ENCODE results near the gene SLC12A6. TPM values are rescaled to one million over a fixed set of nuclear protein-coding genes. Genes with fewer than 3 reads are reported as not detected.
"Not testable (repeated sequence)": the region's sequence is repeated elsewhere in the genome, so short reads cannot be mapped to it uniquely, and the experiment has no call there.

Gene SLC12A6
- total RNA-seq, 1 experiment from 2014 or later = 6.6 TPM

DNA sequence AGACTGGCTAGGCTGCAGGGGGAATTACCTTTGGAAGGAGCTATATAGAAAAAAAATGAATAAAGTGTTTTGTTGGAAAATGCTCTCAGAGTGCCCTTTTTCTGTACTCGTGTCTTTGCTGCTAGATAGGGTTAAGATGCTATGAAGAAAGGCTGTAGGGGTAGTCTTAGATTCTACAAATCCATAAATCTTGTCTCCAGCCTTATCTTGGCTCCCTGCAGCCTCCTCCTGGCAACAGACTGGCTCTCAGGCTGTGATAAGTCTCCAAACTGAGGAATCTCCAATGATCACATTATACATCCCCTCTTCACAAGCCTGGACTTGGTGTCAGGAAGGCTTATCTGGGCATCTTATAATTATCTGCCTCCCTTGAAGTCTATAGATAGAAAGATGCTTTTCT is 20.1 kb upstream of the SLC12A6 start:
- DNase-seq (ENCODE audit: low read depth) = no peak

DNA sequence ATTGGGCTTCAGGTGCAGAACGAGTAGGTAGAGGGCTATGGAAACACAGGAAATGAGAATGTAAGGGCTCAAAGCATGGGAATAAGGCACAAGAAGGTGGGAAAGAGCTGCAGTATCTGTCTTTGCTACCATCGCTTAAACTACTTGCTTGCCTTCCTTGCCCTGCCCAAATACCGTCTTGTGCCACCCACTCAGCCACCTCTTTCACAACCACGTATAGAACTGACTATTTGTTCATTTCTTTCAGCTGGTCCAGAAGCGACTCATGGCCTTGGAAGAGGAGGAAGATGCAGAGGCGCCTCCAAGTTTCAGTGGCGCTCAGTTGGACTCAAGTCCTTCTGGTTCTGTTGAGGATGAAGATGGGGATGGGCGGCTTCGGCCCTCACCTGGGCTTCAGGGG is 17.7 kb upstream of the SLC12A6 start:
- no peak for DNase-seq (ENCODE audit: low read depth)

DNA sequence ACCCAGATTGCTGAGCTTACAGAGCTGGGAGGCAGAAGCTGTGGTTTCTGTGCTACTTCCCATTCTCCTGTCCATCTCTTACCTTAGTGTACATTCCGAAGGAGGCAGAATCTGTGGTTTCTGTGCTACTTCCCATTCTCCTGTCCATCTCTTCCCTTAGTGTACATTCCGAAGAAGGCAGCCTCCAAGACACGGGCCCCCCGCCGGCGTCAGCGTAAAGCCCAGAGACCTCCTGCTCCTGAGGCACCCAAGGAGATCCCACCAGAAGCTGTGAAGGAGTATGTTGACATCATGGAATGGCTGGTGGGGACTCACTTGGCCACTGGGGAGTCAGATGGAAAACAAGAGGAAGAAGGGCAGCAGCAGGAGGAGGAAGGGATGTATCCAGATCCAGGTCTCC is 16.7 kb upstream of the SLC12A6 start:
- no peak for DNase-seq (ENCODE audit: low read depth)

DNA sequence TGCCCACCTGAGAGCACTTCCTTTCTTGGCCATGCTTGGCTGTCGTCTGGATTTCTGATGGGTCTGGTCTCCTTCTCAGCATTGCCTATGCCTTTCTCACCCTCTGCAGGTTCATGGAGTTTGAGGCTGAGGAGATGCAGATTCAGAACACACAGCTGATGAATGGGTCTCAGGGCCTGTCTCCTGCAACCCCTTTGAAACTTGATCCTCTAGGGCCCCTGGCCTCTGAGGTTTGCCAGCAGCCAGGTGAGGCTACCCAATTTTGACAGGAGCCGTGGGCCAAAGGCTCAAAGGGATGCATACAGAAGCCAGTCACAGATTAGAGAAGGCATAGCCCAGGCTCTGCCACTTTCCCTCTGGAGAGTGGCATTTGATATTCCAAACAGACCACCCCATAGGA is 16.0 kb upstream of the SLC12A6 start:
- DNase-seq (ENCODE audit: low read depth) = no peak

DNA sequence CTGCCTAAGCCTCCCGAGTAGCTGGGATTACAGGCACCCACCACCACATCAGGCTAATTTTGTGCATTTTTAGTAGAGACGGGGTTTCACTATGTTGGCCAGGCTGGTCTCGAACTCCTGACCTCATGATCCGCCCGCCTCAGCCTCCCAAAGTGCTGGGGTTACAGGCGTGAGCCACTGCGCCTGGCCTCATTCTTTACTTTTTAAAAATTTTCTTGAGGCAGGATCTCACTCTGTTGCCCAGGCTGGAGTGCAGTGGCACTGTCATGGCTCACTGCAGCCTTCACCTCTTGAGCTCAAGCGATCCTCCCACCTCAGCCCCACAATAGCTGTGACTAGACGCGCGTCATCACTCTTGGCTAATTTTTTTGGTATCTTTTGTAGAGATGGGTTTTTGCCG is 15.4 kb upstream of the SLC12A6 start:
- not testable (repeated sequence) for DNase-seq (ENCODE audit: low read depth)

DNA sequence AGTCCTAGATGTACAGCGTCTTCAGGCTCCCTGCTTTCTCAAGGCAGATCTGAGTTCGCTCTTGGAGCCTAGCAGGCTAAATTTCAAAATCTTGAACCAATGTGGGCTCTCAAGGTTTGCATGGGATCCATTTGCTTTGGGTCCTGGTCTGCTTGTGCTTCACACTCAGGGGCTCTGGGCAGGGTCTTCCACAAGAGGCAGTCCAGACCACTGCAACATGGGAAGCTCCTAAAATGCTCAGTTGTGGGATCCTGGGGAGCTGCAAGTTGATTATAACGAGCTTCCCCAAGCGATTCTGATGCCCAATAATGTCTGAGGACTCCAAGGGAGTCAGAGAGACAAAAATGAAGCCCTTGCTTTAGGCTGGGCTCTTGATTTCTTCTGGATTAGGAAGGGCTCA is 12.2 kb upstream of the SLC12A6 start:
- DNase-seq (ENCODE audit: low read depth) = no peak

DNA sequence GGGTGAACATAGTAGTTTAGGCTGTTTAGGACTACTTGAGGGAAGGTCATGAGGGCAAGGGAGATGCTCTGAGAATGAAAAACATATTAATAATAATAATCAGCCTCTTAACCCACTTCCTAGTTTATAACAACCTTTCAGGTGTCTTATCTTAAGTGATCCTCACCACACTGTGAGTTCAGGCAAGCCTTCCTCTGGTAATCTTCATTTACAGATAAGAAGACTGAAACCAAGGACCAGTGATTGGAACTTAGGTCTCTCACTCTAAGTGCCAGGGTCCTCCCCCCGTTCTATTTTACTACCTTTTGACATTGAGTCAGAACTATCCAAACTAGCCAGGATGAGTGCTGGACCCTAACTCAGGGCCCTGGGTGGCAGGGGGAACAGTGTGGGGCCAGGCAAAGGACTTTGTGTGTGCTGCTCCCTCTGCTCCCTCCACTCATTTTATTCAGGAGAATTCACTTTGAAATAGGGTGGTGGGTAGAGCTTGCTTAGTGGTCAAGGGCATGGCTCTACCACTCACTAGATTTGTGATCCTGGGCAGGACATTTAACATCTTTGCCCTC is 11.2 kb upstream of the SLC12A6 start:
- DNase-seq (ENCODE audit: low read depth) = no peak

DNA sequence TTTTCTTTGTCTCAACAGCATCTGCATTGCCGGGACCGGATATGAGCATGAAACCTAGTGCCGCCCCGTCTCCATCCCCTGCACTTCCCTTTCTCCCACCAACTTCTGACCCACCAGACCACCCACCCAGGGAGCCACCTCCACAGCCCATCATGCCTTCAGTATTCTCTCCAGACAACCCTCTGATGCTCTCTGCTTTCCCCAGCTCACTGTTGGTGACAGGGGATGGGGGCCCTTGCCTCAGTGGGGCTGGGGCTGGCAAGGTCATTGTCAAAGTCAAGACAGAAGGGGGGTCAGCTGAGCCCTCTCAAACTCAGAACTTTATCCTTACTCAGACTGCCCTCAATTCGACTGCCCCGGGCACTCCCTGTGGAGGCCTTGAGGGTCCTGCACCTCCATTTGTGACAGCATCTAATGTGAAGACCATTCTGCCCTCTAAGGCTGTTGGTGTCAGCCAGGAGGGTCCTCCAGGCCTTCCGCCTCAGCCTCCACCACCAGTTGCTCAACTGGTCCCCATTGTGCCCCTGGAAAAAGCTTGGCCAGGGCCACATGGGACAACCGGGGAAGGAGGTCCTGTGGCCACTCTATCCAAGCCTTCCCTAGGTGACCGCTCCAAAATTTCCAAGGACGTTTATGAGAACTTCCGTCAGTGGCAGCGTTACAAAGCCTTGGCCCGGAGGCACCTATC is 10.5 kb upstream of the SLC12A6 start:
- DNase-seq (ENCODE audit: low read depth) = no peak

DNA sequence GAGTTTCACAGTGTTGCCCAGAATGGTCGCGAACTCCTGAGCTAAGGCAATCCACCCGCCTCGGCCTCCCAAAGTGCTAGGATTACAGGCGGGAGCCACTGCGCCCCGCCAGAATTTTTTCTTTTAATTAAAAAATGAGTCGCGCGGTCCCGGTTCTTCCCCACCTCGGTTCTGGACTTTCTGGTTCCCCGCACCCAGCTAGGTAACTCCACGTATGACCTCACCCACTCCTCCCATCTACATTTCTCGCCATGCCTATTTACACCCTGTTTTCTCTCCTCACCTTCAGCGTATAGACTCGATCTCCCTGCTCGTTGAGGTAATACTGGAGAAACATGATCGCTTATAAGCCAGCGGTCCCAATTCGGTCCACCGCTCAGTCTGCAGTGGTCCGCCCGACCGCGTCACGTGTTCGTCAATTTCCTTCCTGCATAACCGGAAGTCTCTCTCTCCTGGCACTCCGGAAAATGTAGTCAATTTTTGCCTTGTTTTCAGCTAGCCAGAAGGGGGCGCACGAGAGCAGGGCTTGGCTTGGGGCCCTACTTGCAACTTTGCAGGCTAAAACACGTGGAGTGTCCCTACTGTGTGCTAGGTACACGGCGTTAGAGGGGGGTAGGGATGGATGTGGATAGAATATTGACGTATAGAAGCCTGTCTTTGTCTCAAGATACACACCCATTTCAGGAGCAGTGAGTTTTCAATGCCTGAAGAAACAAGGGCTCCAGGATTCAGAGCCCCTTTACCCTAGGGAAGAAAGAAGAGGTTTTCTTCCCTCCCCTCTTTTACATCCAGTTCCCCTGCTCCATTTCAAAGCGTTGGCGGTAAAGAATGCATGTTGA is 5.4 kb upstream of the SLC12A6 start, which contains the start of the genes NOP10 and NUTM1:
TSS of gene NOP10 (minus strand) at position 400 of the 839 bp plus-strand sequence. CDS start at position 337, 63 bp downstream.
TSS of gene NUTM1 (plus strand) at position 579 of the 839 bp plus-strand sequence. CDS start 382 bp downstream, outside the sequence.
- peak; percentile 88 for DNase-seq (ENCODE audit: low read depth)

DNA sequence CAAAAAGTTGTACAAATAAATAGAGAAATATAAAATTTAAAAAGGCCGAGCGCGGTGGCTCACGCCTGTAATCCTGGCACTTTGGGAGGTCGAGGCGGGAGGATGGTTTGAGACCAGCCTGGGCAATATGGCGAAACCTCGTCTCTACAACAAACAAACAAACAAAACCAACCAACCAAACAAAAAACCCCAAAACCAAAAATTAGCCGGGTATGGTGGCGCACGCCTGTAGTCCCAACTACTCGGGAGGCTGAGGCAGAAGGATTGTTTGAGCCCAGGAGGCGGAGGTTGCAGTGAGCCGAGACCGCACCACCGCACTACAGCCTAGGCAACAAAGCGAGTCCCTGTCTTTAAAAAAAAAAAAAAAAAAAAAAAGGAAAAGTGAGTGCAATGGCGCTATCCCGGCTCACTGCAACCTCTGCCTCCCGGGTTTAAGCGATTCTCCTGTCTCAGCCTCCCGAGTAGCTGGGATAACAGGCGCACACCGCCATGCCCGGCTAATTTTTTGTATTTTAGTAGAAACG is 4.7 kb upstream of the SLC12A6 start:
- not testable (repeated sequence) for DNase-seq (ENCODE audit: low read depth)

DNA sequence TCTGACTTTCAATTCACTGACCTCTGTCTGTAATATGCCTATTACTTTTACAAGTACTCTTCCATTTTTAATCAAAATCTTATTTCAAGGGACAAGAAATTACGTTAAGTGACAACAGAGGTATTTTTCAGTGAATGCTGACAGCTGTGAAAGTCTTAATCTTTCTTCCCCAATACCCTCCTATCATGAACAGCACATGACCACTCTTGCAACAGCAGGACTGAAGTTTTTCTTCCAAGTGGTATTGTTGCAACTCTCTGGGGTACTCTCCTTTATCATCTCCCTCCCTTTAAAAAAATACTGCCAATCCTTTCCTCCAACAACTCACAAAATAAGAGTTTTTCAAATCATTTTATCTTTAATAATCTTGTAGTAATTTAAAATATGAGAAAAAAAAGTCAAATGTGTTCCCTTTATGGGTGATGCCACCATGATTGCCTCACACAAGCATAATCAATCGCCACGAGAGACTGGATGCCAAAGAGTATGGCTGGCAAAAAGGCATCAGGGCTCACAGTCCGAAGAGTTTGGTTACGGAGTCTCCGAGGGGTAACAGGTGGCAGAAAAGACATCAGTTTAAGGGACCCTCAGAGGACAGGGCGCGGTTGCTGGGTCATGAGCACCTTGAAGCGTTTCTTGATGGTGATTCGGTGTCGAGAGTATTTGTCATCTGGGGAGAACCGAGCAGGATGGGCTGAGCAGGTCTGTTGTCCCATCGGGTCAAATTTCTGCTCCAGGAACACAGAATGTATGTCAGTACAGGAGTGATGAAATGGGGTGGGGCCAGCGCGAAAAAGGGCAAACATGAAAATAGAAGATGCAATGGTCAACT is 4.0 kb upstream of the SLC12A6 start:
- DNase-seq (ENCODE audit: low read depth) = no peak

DNA sequence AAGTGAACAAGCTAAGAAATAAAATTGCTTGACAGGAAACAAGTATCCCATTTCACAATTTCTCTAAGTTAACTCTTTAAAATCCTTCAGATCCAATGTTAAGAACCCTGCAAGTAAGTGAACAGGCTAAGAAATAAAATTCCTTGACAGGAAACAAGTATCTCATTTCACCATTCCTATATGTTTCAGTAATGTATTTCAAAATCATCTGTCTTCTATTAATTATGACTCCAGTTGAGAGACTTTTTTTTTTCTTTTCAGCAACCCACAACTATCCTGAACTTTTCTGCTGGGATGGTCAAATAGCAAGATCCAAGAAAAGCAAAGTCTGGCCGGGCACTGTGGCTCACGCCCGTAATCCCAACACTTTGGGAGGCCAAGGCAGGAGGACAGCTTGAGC is 2.4 kb upstream of the SLC12A6 start:
- DNase-seq (ENCODE audit: low read depth) = no peak

DNA sequence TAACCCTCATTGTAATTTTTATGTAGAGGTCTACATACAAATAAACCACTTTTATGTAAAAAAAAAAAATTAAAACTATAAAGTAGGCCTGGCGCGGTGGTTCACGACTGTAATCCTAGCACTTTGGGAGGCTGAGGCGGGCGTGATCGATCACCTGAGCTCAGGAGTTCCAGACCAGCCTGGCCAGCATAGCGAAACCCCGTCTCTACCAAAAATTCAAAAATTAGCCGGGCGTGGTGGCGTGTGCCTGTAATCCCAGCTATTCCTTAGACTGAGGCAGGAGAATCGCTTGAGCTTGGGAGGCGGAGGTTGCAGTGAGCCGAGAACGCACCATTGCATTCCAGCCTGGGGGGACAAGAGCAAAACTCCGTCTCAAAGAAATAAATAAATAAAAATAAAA is 766 bp upstream of the SLC12A6 start:
- no peak for DNase-seq (ENCODE audit: low read depth)

DNA sequence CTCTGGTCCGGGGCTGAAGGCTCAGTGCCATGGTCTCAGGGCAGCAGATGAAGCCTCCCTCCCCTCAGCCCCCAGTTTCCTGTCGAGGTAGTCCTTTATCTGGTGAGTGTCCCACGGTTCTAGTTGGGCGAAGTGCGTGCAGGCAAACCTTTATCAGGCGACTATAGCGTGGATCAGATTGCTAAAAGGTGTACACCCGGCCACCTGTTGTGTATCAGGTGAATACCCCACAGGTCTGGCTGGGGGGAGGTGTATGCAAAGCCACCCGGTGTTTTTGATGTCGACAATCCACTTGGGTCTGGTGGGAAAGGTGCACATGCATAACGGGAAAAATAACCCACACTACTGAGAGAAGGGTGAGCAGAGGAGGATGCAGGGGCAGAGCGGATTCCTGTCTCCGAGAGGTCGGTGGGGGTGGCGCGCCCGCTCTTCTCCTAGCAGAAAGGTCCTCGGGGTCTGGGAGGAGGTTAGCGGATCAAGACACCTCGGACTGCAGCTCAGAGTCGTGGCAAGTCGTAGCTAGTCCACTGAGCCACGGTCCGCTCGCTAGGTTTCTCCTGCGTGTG is 507 bp downstream of the SLC12A6 start:
- DNase-seq (ENCODE audit: low read depth) = peak; percentile 15

DNA sequence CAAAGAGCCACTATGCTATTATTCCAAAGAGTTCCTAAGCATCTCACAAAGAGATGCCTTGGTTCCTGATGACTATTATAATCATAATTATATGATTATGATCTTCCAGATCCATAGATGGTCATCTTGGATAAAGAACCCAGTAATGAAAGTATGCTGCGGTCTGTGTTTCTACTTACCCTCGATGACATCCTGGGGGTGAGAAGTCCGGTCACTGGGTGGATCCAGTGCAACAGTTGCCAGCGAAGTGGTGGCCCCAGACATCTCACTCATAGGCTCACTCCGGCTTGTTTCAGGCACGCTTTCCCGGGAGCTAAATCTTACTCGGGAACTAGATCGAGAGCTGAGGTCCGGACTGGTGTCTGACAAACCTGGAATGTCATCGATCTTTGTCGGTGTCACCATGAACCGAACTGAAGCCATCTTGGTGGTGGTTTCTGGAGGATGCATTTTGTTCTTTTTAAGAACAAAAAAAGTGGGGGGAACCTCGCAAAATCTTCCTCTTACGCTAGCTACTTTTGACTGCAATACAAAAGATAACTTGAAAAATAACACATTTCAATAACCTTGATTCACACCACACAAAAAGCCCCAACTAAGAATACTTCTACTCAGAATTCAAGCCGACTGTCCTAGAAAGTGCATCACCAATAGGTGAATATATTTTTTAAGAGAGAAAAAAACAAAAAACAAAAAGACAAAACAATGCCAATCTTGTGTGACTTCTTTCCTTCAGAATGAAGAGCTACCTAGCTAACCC is 1.2 kb downstream of the SLC12A6 start:
- DNase-seq (ENCODE audit: low read depth) = no peak

DNA sequence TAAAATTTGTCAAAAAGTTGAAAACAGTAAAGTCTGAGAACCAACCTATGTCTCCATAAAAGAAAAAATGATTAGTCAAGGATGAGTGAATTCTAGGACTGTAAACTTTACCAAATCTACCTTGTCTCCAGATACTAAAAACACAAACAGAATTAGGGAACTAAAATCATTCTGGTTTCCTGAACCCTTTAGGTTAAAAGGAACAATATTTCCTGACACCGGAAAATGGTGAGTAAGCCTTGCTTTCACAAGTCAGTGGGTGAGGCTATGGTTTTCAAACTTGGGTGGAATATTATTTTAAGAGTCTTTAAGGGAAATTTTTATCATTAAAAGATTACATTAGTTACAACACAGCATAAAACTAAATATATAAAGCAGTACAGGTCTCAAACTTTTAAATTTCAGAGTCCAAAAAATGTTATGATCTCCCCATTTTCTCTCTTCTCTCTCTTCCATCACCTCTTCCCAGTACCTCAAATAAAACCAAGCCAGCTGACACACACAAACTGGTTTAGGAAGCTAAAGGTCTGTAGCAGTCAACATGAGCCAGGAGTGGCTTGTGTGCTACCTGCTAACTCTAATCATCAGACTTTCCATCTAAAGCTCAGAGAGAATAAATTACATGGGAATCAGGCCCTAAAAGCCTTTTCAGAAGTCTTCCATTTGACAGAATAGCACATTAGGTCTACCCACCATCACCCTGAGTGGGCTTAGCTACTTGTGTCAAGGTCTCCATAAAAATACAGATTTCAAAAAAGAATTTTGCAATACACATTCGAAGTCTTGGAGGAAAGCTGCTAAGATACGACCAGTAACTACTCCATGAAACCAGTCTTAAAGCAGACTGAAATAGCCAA is 2.2 kb downstream of the SLC12A6 start:
- DNase-seq (ENCODE audit: low read depth) = no peak

DNA sequence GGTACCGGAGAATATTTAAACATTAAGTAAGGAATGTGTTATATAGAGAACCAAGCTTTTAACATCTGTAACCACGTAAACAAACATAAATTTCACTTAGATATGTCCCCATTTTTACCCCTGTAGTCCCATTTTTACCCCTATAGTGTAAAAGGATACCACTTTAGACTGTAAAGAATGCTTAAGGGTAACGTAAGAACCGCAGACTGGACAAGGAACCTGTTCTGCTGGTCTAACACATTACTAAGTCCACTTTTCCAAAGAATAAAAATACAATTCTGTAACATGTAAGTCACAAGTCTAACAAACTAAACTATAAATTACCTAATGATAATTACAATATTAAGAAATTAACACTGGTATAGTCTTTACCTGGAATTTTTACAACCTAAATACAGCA is 2.9 kb downstream of the SLC12A6 start:
- no peak for DNase-seq (ENCODE audit: low read depth)

DNA sequence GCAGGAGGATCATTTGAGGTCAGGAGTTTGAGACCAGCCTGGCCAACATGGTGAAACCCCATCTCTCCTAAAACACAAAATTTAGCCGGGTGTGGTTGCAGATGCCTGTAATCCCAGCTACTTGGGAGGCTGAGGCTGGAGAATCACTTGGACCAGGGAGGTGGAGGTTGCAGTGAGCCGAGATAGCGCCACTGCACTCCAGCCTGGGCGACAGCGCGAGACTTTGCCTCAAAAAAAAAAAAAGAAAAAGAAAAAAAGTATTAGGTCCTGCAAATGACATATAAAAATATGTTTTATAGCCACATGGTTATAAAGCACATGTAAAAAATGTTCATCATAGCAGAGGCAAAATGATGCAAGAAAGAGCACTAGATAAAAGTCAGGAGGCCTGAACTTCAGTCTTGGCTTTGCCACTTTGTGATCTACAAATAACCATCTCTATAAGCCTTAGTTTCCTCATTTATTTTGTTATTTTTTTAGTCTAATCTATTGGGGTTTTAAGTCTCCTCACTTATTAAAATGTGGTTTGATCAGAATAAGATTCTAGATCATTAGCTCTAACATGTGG is 4.9 kb downstream of the SLC12A6 start:
- no peak for DNase-seq (ENCODE audit: low read depth)

DNA sequence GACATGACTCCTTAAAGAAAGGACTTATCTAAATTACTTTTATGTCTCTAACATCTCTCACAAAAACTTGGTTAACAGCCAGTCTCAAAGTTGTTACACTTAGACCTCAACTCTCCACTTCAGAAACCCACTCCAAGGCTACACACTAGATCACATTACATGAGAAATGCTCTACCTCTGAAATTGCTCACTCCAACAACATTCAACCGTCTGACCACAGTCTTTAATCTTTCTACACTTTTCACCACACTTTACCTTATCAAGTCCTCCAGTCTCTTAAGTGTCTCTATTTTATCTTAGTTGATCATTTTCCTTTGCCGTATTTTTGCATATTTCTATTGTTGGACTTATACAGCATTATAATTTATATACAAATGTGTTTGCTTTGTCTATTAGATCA is 5.8 kb downstream of the SLC12A6 start:
- DNase-seq (ENCODE audit: low read depth) = no peak
